NCI-H526 treated with DMSO at 0.1 percent for 48 hours (cell line): ENCODE measurements around the gene KCND2.

Experiments
- DNase-seq: peaks from one replicate; lab custom pipeline; 2025; lab: John Stamatoyannopoulos, UW

The KCND2 gene

GRCh38 chr7:120311028-120311788 is 38.2 kb downstream of the KCND2 start:
- DNase-seq: no peak

GRCh38 chr7:120320218-120320961 is 47.4 kb downstream of the KCND2 start:
- no peak for DNase-seq

GRCh38 chr7:120327054-120327453 is 54.1 kb downstream of the KCND2 start:
- no peak for DNase-seq

- no peak for DNase-seq
These were observed 59.5 kb downstream of the KCND2 start for GRCh38 chr7:120332433-120332832.

GRCh38 chr7:120334475-120334874 is 61.5 kb downstream of the KCND2 start:
- DNase-seq: no peak

GRCh38 chr7:120337308-120337907 is 64.4 kb downstream of the KCND2 start:
- DNase-seq: no peak

GRCh38 chr7:120344276-120344675 is 71.3 kb downstream of the KCND2 start:
- no peak for DNase-seq

GRCh38 chr7:120353171-120353570 is 80.2 kb downstream of the KCND2 start:
- DNase-seq: no peak

GRCh38 chr7:120360918-120361317 is 87.9 kb downstream of the KCND2 start:
- no peak for DNase-seq

- DNase-seq: no peak
These were observed 90.4 kb downstream of the KCND2 start for GRCh38 chr7:120363414-120363813.

- no peak for DNase-seq
These were observed 98.0 kb downstream of the KCND2 start for GRCh38 chr7:120370954-120371353.

GRCh38 chr7:120373174-120373573 is 100.2 kb downstream of the KCND2 start:
- no peak for DNase-seq

GRCh38 chr7:120394595-120394994 is 121.6 kb downstream of the KCND2 start:
- no peak for DNase-seq

- no peak for DNase-seq
These were observed 122.6 kb downstream of the KCND2 start for GRCh38 chr7:120395526-120396019.

GRCh38 chr7:120398284-120399000 is 125.5 kb downstream of the KCND2 start:
- DNase-seq: no peak

GRCh38 chr7:120400806-120401455 is 128.0 kb downstream of the KCND2 start:
- DNase-seq: no peak

- DNase-seq: no peak
These were observed 129.2 kb downstream of the KCND2 start for GRCh38 chr7:120402079-120402767.

- DNase-seq: no peak
These were observed 129.8 kb downstream of the KCND2 start for GRCh38 chr7:120402801-120403200.

- no peak for DNase-seq
These were observed 131.1 kb downstream of the KCND2 start for GRCh38 chr7:120404042-120404441.

GRCh38 chr7:120405652-120406051 is 132.7 kb downstream of the KCND2 start:
- no peak for DNase-seq

- DNase-seq: no peak
These were observed 134.0 kb downstream of the KCND2 start for GRCh38 chr7:120407010-120407409.
